SK-N-SH (cell line): ENCODE data around the gene GUCA2B. TPM values are rescaled to one million over a fixed set of nuclear protein-coding genes. Genes with fewer than 3 reads are reported as not detected.

Experiments used
- CTCF ChIA-PET: fragments of 300-600, 350-600 bp; formaldehyde crosslinking; extraction: SDS; loops from one replicate; lab custom pipeline; 2021; lab: Yijun Ruan, JAX
- POLR2A ChIA-PET: fragments of 350-600 bp; sonication (Branson Sonifier 250); formaldehyde crosslinking; extraction: SDS; loops from one replicate; lab custom pipeline; 2020; ENCODE audit warnings: antibody characterized with exemption, inconsistent platforms; lab: Yijun Ruan, JAX
- DNase-seq: peaks from one replicate; pipeline ENCODE4 v3.0.0; 2012
- H2AFZ ChIP-seq: fragments of 200-600 bp; sonication (generic); 2 replicates; pipeline ENCODE4 v1.8.1; 2016; ENCODE audit warnings: antibody characterized with exemption, mild to moderate bottlenecking, low read depth
- H3F3A ChIP-seq: fragments of 200-600 bp; sonication (generic); replicated peaks from 2 replicates; pipeline ENCODE3; 2016; ENCODE audit warnings: antibody characterized with exemption, mild to moderate bottlenecking; ENCODE audit not compliant: insufficient read depth
- H3K27ac ChIP-seq, 2 experiments: fragments of 200-500 bp in 1 of 2; fragments of 200-600 bp in 1 of 2; sonication (Bioruptor generic) in 1 of 2; sonication (generic), shearing (Covaris generic) in 1 of 2; 2 replicates each; pipeline versions ENCODE4 v1.5.1 to v1.6.1; 2014 to 2016; ENCODE audit warnings: low read depth in 2 of 2, inconsistent platforms in 1 of 2, low read length in 1 of 2, mild to moderate bottlenecking in 1 of 2, mixed read lengths in 1 of 2
- H3K27me3 ChIP-seq: fragments of 200-600 bp; sonication (generic), shearing (Covaris generic); 2 replicates; pipeline ENCODE4 v1.6.1; 2016; ENCODE audit warnings: mixed run types; ENCODE audit not compliant: insufficient read depth
- H3K36me3 ChIP-seq, 2 experiments: fragments of 200-500 bp in 1 of 2; fragments of 200-600 bp in 1 of 2; sonication (Bioruptor generic) in 1 of 2; sonication (generic) in 1 of 2; replicated peaks in 1 of 2; 2 replicates each; pipeline versions ENCODE3 to v1.5.1; 2014 to 2016; ENCODE audit warnings: low read length in 1 of 2, mild to moderate bottlenecking in 1 of 2; ENCODE audit not compliant: insufficient read depth in 2 of 2, control insufficient read depth in 1 of 2
- H3K4me1 ChIP-seq, 2 experiments: fragments of 200-500 bp in 1 of 2; fragments of 200-600 bp in 1 of 2; sonication (Bioruptor generic) in 1 of 2; sonication (generic), shearing (Covaris generic) in 1 of 2; 2 replicates each; pipeline versions ENCODE4 v1.5.1 to v1.6.1; 2014 to 2016; ENCODE audit warnings: low read depth in 1 of 2, low read length in 1 of 2, mixed run types in 1 of 2; ENCODE audit not compliant: insufficient read depth in 2 of 2, control insufficient read depth in 1 of 2
- H3K4me2 ChIP-seq: fragments of 200-600 bp; sonication (generic), shearing (Covaris generic); 2 replicates; pipeline ENCODE4 v1.6.1; 2017; ENCODE audit warnings: mixed run types
- H3K4me3 ChIP-seq, 2 experiments: fragments of 200-500 bp in 1 of 2; fragments of 200-600 bp in 1 of 2; sonication (Bioruptor generic) in 1 of 2; sonication (generic), shearing (Covaris generic) in 1 of 2; 2 replicates each; pipeline versions ENCODE4 v1.5.1 to v1.8.1; 2014 to 2016; ENCODE audit warnings: low read depth in 2 of 2, inconsistent platforms in 1 of 2, low read length in 1 of 2, mild to moderate bottlenecking in 1 of 2, mixed read lengths in 1 of 2, moderate library complexity in 1 of 2
- H3K79me2 ChIP-seq: fragments of 200-600 bp; sonication (generic); 2 replicates; pipeline ENCODE4 v1.8.1; 2017; ENCODE audit warnings: mild to moderate bottlenecking; ENCODE audit not compliant: insufficient read depth
- H3K9ac ChIP-seq: fragments of 200-600 bp; sonication (generic); 2 replicates; pipeline ENCODE4 v1.6.1; 2017; ENCODE audit warnings: mixed run types
- H3K9me2 ChIP-seq: fragments of 200-600 bp; sonication (generic); 2 replicates; pipeline ENCODE4 v1.6.1; 2017; ENCODE audit warnings: mixed run types
- H3K9me3 ChIP-seq: fragments of 200-600 bp; sonication (generic); 2 replicates; pipeline ENCODE4 v1.6.1; 2017; ENCODE audit warnings: mixed run types, mild to moderate bottlenecking, moderate library complexity
- H4K20me1 ChIP-seq: fragments of 200-600 bp; sonication (generic); 2 replicates; pipeline ENCODE4 v1.6.1; 2017; ENCODE audit warnings: mild to moderate bottlenecking, mixed run types; ENCODE audit not compliant: insufficient read depth
- CHD2 ChIP-seq: fragments of 150-350 bp; IDR thresholded peaks from 2 replicates; pipeline ENCODE4 v1.6.1; 2018; ENCODE audit warnings: low read length; ENCODE audit not compliant: partially characterized antibody
- ELF1 ChIP-seq: IDR thresholded peaks from 2 replicates; pipeline ENCODE4 v1.4.0; 2012
- EZH2phosphoT487 ChIP-seq: fragments of 200-600 bp; sonication (generic); IDR thresholded peaks from 2 replicates; pipeline ENCODE4 v1.6.1; 2017; ENCODE audit warnings: low read depth, mixed run types, mild to moderate bottlenecking, antibody characterized with exemption, moderate library complexity, borderline replicate concordance
- FOSL2 ChIP-seq: IDR thresholded peaks from 2 replicates; pipeline ENCODE4 v1.4.0; 2012; ENCODE audit warnings: low read depth, mild to moderate bottlenecking, moderate library complexity, borderline replicate concordance
- FOXJ3 ChIP-seq: sonication (generic); formaldehyde crosslinking; IDR thresholded peaks from 2 replicates; pipeline ENCODE4 v1.5.1; 2020; ENCODE audit warnings: mild to moderate bottlenecking, missing genetic modification reagents
- FOXM1 ChIP-seq: IDR thresholded peaks from 2 replicates; pipeline ENCODE4 v1.4.0; 2012; ENCODE audit warnings: low read depth, mild to moderate bottlenecking
- GABPA ChIP-seq: IDR thresholded peaks from 2 replicates; pipeline ENCODE4 v1.4.0; 2012; ENCODE audit warnings: low read depth, mild to moderate bottlenecking
- GATA2 ChIP-seq: sonication (generic); formaldehyde crosslinking; IDR thresholded peaks from 2 replicates; pipeline ENCODE4 v1.5.0; 2020; ENCODE audit warnings: mild to moderate bottlenecking, missing genetic modification reagents
- JUND ChIP-seq: IDR thresholded peaks from 2 replicates; pipeline ENCODE4 v1.4.0; 2012
- NRF1 ChIP-seq: IDR thresholded peaks from 2 replicates; pipeline ENCODE4 v1.6.1; 2012; ENCODE audit warnings: low read depth, mild to moderate bottlenecking, low read length
- RAD21 ChIP-seq: IDR thresholded peaks from 2 replicates; pipeline ENCODE4 v1.6.1; 2012; ENCODE audit warnings: mild to moderate bottlenecking, low read length
- RCOR1 ChIP-seq: fragments of 150-350 bp; IDR thresholded peaks from 2 replicates; pipeline ENCODE4 v1.6.1; 2017; ENCODE audit warnings: antibody characterized with exemption, low read length
- REST ChIP-seq: IDR thresholded peaks from 2 replicates; pipeline ENCODE4 v1.6.1; 2012; ENCODE audit warnings: mild to moderate bottlenecking, low read depth, low read length, moderate library complexity
- RXRA ChIP-seq: IDR thresholded peaks from 2 replicates; pipeline ENCODE4 v1.4.0; 2012; ENCODE audit warnings: low read depth, mild to moderate bottlenecking, borderline replicate concordance
- TAF1 ChIP-seq: IDR thresholded peaks from 2 replicates; pipeline ENCODE4 v1.6.1; 2012; ENCODE audit warnings: low read depth, mild to moderate bottlenecking, low read length, moderate library complexity, borderline replicate concordance
- TCF12 ChIP-seq: IDR thresholded peaks from 2 replicates; pipeline ENCODE4 v1.4.0; 2012
- TEAD4 ChIP-seq: IDR thresholded peaks from 2 replicates; pipeline ENCODE4 v1.4.0; 2012; ENCODE audit warnings: mild to moderate bottlenecking, borderline replicate concordance; ENCODE audit not compliant: insufficient read depth
- WGBS: methylation state at CpG from one replicate; pipeline ENCODE4 v1.1.6; 2017; ENCODE audit warnings: low lambda C conversion rate; 5-methylcytosine and 5-hydroxymethylcytosine counted together
- polyA plus RNA-seq, 3 experiments: library from polyadenylated mRNA; depleted of rRNA; stranded (reverse); fragments of >200 nt; gene quantifications; 2 replicates each; pipeline ENCODE4 v1.2.3, GENCODE V29; 2012
- TF ChIP-seq, protein P1 (sequence below): fragments of 150-350 bp; IDR thresholded peaks from 2 replicates; pipeline ENCODE4 v1.6.1; 2017; ENCODE audit warnings: antibody characterized with exemption, low read length, low read depth, borderline replicate concordance
- TF ChIP-seq, protein P2 (sequence below): IDR thresholded peaks from 2 replicates; pipeline ENCODE4 v1.4.0; 2012; ENCODE audit warnings: low read depth, borderline replicate concordance

GUCA2B gene
- polyA plus RNA-seq, 1 of the 3 experiments (the other 2 are of a cell fraction): not detected

DNA sequence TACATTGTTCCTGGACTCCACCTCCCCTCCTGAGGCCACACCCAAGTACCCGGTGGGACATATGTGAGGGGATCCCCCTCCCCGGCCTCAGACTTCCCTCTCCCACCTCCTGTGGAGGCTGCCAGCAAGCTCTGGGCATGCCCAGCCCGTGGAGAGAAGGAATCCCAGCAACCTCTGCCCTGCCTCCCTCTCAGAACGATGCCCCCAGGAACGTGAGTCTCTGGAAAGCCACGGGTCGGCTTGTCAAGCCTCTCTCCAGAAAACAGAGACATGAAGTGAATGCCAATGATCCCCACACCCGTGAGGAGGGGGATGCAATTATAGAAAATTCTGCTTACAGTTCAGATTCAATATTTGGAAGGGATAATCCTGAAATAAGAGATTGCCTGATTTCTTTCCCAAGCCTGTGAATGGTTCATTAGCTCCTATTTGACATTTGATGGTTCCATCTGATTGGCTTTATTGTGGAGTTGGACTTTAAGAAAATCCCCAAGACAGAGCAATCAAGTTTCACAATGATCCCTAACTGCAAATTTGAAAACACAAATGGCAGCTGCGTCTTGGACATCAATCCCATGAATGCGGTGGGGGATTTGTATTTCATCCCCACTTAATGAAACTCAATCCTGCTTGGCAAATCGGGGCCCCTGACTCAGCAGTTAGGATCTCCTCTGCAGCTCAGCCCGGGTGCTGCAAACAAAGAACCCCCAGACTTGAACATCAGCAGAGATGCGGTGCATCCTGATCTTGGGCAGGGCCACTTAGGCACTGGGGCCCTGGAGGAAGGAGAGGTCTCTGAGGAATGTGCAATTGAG lies 9.1 kb upstream of the GUCA2B start:
- H3K4me2 ChIP-seq: no peak overlapping the region
- CTCF ChIA-PET: interaction anchor here (1.1 to 4.0 kb wide), 3 partner anchors 28 to 570 kb away, joined by 3 to 18 read pairs (median 3); no protein-coding TSS in a partner anchor
- H4K20me1 ChIP-seq: no peaks in the 10 kb centered on the region
- H3K9me3 ChIP-seq: no peaks in the 10 kb centered on the region
- no peak for TF ChIP-seq FOXJ3 (CRISPR knock-in tag)
- TF ChIP-seq TEAD4: no peak
- no peak for TF ChIP-seq NRF1
- TF ChIP-seq ELF1: no peak
- no peak for TF ChIP-seq CHD2
- TF ChIP-seq TAF1: no peak
- TF ChIP-seq FOSL2: no peak
- TF ChIP-seq, protein P1, sequence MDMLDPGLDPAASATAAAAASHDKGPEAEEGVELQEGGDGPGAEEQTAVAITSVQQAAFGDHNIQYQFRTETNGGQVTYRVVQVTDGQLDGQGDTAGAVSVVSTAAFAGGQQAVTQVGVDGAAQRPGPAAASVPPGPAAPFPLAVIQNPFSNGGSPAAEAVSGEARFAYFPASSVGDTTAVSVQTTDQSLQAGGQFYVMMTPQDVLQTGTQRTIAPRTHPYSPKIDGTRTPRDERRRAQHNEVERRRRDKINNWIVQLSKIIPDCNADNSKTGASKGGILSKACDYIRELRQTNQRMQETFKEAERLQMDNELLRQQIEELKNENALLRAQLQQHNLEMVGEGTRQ: no peak
- TF ChIP-seq RXRA: no peak
- TF ChIP-seq EZH2phosphoT487: no peak
- no peak for TF ChIP-seq GABPA
- 55% methylated on average over 13 of the region's 13 CpGs for WGBS
- no peaks in the 10 kb centered on the region for H3K36me3 ChIP-seq
- H3K27me3 ChIP-seq: no peaks in the 10 kb centered on the region; the same call in 1 of the 2 replicates
- POLR2A ChIA-PET: interaction anchor here (1.3 kb wide), 1 partner anchor 21 kb away, joined by 5 read pairs; no protein-coding TSS in a partner anchor
- H2AFZ ChIP-seq: no peak overlapping the region
- H3F3A ChIP-seq: no peaks in the 10 kb centered on the region
- no peaks in the 10 kb centered on the region for H3K79me2 ChIP-seq
- H3K4me3 ChIP-seq: no peak overlapping the region
- DNase-seq: no peak
- no peaks in the 10 kb centered on the region for H3K4me1 ChIP-seq
- H3K9me2 ChIP-seq: no peaks in the 10 kb centered on the region
- no peak overlapping the region for H3K9ac ChIP-seq
- no peak overlapping the region for H3K27ac ChIP-seq

DNA sequence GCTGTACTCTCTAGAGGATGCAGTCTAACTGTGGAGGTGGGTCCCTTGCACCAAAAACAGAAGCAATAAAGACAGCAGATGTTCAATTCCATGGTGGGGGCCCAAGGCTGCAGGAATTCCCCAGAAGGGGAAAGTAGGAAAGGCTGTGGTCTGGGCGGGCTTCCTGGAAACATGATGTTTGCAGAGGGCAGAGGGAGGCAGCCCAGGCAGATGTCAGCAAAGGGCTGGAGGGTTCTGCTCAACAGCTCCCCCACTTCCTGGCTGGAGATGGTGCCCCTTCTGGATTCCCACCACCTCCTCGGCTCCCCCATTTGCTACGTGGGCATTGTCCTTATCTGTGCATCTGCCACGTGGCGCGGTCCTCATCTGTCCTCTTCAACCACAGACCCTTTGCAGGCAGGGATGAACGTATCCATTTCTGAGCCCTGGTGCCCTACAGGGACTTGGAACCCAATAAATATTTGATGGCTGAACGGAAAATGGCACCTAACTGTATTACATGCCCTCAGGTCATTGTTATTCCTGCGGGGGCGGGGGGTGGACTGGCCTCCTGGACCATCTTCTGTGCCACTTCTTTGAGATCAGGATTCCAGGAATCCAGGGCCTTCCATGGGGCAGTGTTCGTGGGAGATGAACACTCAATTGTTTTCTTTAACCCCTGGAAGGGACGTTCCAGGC lies 8.4 kb upstream of the GUCA2B start:
- Histone ChIP-seq H3K27me3 (peaks cover 6% of the 10 kb centered on the region; the same call in 1 of the 2 replicates), H3K4me1 (no peaks in the 10 kb centered on the region), H2AFZ (no peak overlapping the region), H3K79me2 (no peaks in the 10 kb centered on the region), H3K9me2 (no peaks in the 10 kb centered on the region), H3K36me3 (no peaks in the 10 kb centered on the region), H3F3A (no peaks in the 10 kb centered on the region), H3K27ac (no peak overlapping the region), H3K4me3 (no peak overlapping the region), H3K4me2 (no peak overlapping the region), H4K20me1 (no peaks in the 10 kb centered on the region), H3K9ac (no peak overlapping the region), H3K9me3 (no peaks in the 10 kb centered on the region)
- WGBS: 67% methylated on average over 10 of the region's 12 CpGs
- no peak for DNase-seq
- CTCF ChIA-PET: interaction anchor here (1.3 to 4.0 kb wide), 2 partner anchors 28 to 571 kb away, joined by 3 to 18 read pairs; no protein-coding TSS in a partner anchor
- POLR2A ChIA-PET: interaction anchor here (1.3 kb wide), 1 partner anchor 21 kb away, joined by 5 read pairs; no protein-coding TSS in a partner anchor
- no peak for TF ChIP-seq RAD21
- TF ChIP-seq JUND: no peak
- TF ChIP-seq REST: no peak
- no peak for TF ChIP-seq TCF12
- no peak for TF ChIP-seq RCOR1
- TF ChIP-seq, protein P2, sequence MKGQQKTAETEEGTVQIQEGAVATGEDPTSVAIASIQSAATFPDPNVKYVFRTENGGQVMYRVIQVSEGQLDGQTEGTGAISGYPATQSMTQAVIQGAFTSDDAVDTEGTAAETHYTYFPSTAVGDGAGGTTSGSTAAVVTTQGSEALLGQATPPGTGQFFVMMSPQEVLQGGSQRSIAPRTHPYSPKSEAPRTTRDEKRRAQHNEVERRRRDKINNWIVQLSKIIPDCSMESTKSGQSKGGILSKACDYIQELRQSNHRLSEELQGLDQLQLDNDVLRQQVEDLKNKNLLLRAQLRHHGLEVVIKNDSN: no peak
- TF ChIP-seq GATA2 (CRISPR knock-in tag): no peak
- TF ChIP-seq FOXM1: no peak
- TF ChIP-seq TAF1: no peak
- TF ChIP-seq FOSL2: no peak
- no peak for TF ChIP-seq FOXJ3 (CRISPR knock-in tag)
- TF ChIP-seq, protein P1: no peak
- TF ChIP-seq RXRA: no peak
